ENCODE data around the gene CBFA2T3.

Gene CBFA2T3

DNA sequence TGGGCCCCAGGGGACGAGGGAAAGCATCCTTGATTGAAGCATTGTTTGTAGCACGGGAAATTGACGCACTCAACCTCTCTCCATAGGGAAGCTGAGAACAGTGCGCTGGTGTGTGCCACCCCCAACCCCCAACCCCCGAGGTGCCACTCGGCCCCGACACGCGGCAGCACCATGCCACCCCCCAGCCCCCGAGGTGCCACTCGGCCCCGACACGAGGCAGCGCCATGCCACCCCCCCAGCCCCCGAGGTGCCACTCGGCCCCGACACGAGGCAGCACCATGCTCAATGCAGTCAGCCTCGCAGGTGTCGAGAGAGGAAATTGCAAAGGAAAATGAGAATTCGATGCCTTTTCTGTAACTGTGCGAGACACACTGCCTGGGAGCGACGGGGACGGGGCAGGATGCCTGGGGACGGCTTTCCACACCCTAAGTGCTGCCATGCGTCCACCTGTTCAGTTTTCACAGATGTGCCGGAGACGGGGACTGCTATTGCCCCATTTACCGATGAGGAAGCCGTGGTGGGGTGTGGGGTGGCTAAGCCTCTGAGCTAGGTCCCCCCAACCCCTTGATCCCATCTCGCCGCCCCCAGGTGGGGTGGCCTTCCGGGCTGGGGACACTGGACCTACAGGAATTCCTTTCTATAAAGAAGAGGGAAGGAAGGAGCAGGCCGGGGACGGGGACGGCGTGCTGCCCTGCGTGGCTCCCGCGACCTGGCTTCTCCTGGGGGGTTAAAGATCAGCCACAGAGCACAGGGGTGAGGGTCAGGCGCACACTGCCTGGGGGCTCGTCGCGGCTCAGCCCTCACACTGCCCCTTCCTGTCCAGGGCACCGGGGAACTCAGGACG, 9.8 kb downstream of the CBFA2T3 start:
- peak overlapping the region in 2 of 21 experiments; percentile 6 to 61 for H3K27ac ChIP-seq
- H3K4me3 ChIP-seq = no peak overlapping the region

- Histone ChIP-seq H3K27ac (no peak overlapping the region), H3K4me3 (no peak overlapping the region)
Measured at GRCh38 chr16:88965826-88966480, 11.1 kb downstream of the CBFA2T3 start.

DNA sequence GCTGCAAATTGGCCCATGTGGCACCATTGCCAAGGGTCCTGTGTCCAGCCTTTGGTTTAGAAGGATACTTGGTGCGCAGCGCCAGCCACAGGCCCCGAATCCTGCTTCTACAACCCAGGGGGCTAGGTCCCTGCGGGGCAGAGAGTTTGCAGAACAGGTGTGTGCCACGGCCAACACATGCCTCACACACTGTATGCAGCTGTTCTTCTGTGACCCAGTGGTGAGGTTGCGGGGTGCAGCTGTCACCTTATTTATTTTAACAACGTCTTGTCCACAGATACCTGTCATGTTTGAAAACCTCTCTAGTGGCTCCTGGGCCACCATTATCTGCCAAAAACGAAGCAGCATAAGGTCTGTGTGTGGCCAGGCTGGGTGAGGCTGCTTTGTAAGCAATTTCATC, 11.6 kb downstream of the CBFA2T3 start:
- Histone ChIP-seq H3K4me3 (no peak overlapping the region), H3K27ac (no peak overlapping the region)

GRCh38 chr16:88964636-88965035, 12.4 kb downstream of the CBFA2T3 start:
- H3K4me3 ChIP-seq = no peak overlapping the region
- no peak overlapping the region for H3K27ac ChIP-seq

- no peak overlapping the region for H3K4me3 ChIP-seq
Measured at GRCh38 chr16:88963583-88963982, 13.4 kb downstream of the CBFA2T3 start.

GRCh38 chr16:88962478-88963152, 14.4 kb downstream of the CBFA2T3 start:
- no peak overlapping the region for H3K4me3 ChIP-seq
- no peak overlapping the region for H3K27ac ChIP-seq

More at GRCh38 chr16:88963583-88963982, 13.4 kb downstream of the CBFA2T3 start:
- H3K27ac ChIP-seq = no peak overlapping the region

GRCh38 chr16:88961011-88961410, 16.0 kb downstream of the CBFA2T3 start:
- no peak overlapping the region for H3K4me3 ChIP-seq
- no peak overlapping the region for H3K27ac ChIP-seq

- Histone ChIP-seq H3K4me3 (no peak overlapping the region), H3K27ac (no peak overlapping the region)
Measured at GRCh38 chr16:88960516-88960915, 16.5 kb downstream of the CBFA2T3 start.

GRCh38 chr16:88959022-88959421, 18.0 kb downstream of the CBFA2T3 start:
- H3K27ac ChIP-seq = no peak overlapping the region
- no peak overlapping the region for H3K4me3 ChIP-seq

DNA sequence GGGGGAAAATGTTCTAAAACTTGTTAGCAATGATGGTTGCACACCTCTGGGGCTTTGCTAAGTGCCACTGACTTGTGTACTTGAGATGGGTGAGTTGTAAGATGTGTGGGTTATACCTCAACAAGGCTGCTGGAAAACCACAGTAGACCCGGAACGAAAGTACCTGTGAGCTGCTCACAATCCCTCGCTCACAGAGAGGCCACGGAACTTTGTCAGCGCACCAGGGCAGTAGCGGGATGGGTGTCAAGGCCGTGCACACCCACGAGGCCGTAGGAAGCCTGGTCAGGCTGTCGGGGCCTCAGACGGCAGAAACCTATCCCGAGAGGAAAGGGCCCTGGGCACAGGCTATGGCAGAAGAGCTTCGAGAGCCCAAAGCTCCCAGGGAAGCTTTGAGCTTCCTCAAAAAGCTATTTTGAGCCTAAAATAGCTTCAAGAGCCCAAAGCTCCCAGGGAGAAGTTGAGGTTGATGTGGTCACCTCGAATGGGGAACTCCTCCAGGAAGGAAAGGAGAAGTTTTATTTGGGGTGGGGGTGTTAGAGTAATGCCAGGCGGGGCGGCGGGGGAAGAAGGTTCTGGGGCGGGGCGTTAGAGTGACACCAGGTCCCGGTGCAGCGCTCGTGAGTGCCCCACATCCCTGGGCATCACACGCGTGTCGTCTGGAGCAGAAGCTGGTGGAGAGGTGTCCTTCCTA, 19.0 kb downstream of the CBFA2T3 start:
- peak overlapping the region in 1 of 7 experiments; percentile 0 for H3K4me3 ChIP-seq
- peak overlapping the region in 3 of 21 experiments; percentile 7 to 70 (median 26) for H3K27ac ChIP-seq

DNA sequence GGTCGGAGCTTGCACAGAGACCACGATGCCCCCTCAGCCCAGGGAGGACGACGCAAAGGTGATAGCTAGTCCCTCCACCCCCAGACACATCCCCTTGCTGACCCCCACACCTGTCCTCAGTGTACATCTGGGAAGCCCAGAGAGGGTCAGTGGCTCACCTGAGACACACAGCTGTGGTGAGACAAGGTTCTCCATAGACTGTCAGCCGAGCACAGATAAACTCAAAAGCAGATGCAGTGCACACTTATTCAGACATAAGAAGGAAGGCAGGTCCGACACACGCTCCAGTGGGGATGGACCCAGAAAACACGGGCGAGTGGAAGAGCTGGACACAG, 19.6 kb downstream of the CBFA2T3 start:
- peak overlapping the region in 1 of 21 experiments; percentile 70 for H3K27ac ChIP-seq
- H3K4me3 ChIP-seq = peak overlapping the region in 1 of 7 experiments; percentile 0

DNA sequence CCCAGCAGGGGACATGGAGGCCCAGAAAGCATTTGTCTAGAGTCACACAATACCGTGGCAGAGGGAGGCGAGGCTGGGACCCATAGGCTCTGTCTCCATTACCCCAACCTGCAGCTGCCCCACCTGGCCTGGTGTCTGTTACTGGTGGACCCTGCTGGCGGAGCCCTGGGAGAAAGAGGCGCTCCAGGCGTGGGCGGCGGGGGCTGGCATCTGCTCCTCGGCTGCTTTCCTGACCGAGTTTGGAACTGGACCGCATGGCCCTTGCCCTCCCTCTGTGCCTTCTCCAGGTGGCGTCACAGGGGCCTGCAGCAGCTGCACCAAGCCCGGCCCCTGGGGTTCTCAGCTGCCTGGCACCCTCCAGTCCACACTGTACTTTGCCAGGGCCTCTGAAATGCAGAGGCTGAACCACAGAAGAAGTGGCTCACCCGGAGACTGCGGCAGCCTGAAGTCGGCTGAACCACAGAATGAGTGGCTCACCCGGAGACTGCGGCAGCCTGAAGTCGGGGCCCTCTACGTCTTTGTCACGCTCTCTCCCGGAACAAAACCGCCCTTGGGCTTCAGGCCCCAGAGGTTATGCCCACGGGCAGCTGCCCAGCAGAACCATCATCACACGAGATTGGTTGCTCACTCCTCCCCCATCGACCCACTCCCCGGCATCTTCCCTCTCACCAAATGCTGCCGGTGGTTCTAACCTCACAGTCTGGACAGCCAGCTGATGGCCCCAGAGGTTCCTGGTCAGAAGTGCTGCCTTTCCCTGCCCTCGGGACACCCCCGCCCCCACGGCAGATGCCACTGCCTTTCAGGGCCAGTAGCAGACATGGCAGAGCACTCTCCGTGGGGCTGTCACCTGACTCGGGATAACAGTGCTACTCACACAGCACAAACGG, 20.2 kb downstream of the CBFA2T3 start:
- peak overlapping the region in 1 of 7 experiments; percentile 0 for H3K4me3 ChIP-seq
- H3K27ac ChIP-seq = peak overlapping the region in 1 of 21 experiments; percentile 70

- Histone ChIP-seq H3K27ac (no peak overlapping the region), H3K4me3 (no peak overlapping the region)
Measured at GRCh38 chr16:88955906-88956305, 21.1 kb downstream of the CBFA2T3 start.

- Histone ChIP-seq H3K4me3 (no peak overlapping the region), H3K27ac (no peak overlapping the region)
Measured at GRCh38 chr16:88953003-88953690, 23.9 kb downstream of the CBFA2T3 start.

DNA sequence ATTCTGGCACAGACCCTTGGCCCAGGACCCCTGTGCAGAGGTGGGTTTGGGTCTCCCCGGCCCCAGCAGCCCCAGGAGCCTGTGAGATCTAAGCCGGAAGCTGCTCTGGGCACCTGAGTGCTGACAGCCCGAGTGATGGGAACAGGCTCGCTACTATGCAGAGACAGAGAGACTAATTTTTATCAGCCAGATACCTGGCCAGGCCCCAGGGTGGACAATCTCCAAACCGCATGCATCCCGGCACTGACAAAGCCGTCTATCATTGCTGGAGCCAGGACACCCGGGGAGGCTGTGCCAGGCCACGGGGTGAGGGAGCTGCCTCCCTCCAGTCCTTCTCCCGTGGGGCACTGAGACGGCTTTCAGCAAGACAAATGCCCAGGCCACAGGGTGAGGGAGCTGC, 25.0 kb downstream of the CBFA2T3 start:
- no peak overlapping the region for H3K27ac ChIP-seq
- no peak overlapping the region for H3K4me3 ChIP-seq

DNA sequence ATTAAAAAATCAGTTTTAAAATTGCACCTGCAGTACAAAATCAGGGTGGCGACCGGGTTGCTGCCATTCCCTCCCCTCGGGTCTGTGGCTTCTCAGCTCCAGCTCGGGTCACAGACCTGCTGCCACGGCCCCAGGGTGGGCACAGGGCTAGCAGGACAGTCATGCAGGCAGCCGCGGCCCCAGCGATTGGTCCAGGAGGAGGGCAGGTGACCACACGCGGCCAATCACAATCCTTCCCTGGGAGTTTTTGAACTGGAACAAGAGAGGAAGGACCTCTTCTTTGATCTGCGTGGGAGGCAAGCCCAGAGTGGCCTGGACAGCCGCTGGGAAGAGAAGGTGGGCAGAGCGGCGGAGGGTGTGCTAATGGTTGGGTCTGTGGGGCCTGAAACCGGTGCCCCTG, 25.5 kb downstream of the CBFA2T3 start:
- no peak overlapping the region for H3K4me3 ChIP-seq

GRCh38 chr16:88948781-88949490, 28.1 kb downstream of the CBFA2T3 start:
- H3K27ac ChIP-seq = no peak overlapping the region

More for the DNA sequence above, 25.5 kb downstream of the CBFA2T3 start:
- H3K27ac ChIP-seq = no peak overlapping the region

GRCh38 chr16:88945473-88945872, 31.5 kb downstream of the CBFA2T3 start:
- no peak overlapping the region for H3K4me3 ChIP-seq
- H3K27ac ChIP-seq = no peak overlapping the region

More at GRCh38 chr16:88948781-88949490, 28.1 kb downstream of the CBFA2T3 start:
- H3K4me3 ChIP-seq = no peak overlapping the region
